Measurements from ENCODE around the gene ZNF530.

GRCh38 chr19:57566396-57567265 lies 33.1 kb upstream of the ZNF530 start:
- TF ChIP-seq CTCF (IDR thresholded peaks at IDR 0.05) (no peak), POLR2A (IDR thresholded peaks at IDR 0.05) (no peak)
